ENCODE measurements around the gene TSN.

DNA sequence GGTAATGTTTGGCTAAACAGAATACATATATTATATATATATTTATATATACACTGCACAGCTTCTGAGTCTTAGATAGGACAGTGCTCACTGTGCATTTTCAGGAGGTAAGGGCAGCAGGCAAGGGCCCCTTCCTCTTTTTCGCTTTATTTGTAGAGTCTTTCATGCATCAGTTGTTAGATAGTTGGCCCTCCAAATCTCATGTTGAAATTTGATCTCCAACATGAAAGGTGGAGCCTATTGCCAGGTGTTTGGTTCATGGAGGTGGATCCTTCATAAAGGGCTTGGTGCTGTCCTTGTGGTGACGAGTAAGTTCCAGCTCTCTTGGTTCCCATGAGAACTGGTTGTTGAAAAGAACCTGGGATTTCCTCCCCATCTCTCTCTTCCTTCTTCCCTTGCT is 48.1 kb downstream of the TSN start:
- TF ChIP-seq, protein P1, sequence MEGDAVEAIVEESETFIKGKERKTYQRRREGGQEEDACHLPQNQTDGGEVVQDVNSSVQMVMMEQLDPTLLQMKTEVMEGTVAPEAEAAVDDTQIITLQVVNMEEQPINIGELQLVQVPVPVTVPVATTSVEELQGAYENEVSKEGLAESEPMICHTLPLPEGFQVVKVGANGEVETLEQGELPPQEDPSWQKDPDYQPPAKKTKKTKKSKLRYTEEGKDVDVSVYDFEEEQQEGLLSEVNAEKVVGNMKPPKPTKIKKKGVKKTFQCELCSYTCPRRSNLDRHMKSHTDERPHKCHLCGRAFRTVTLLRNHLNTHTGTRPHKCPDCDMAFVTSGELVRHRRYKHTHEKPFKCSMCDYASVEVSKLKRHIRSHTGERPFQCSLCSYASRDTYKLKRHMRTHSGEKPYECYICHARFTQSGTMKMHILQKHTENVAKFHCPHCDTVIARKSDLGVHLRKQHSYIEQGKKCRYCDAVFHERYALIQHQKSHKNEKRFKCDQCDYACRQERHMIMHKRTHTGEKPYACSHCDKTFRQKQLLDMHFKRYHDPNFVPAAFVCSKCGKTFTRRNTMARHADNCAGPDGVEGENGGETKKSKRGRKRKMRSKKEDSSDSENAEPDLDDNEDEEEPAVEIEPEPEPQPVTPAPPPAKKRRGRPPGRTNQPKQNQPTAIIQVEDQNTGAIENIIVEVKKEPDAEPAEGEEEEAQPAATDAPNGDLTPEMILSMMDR (IDR thresholded peaks at IDR 0.05), result no peak
- no peak for TF ChIP-seq ZFX (IDR thresholded peaks at IDR 0.05; ENCODE audit: borderline replicate concordance)

All from 22Rv1 (cell line).